Measurements from ENCODE around the gene ATP2B2. TPM values are rescaled to one million over a fixed set of nuclear protein-coding genes. Genes with fewer than 3 reads are reported as not detected.
A peak's percentile ranks its signal among the peaks of the same experiment; 100 is the strongest.

ATP2B2 gene
- total and polyA plus RNA-seq, 12 donors: 0.37 to 3.0 (median 1.6) TPM

- Histone ChIP-seq H3K27ac (no peak overlapping the region), H3K36me3 (replicated peaks in 1 of 2) (no peaks in the 10 kb centered on the region), H3K9me3 (replicated peaks in 1 of 3) (no peaks in the 10 kb centered on the region), H3K27me3 (no peaks in the 10 kb centered on the region), H3K4me3 (no peak overlapping the region), H3K4me1 (replicated peaks in 1 of 2) (no peaks in the 10 kb centered on the region)
- 73 to 92% (median 78%) methylated on average over 1 of the region's 1 CpG for WGBS, 4 donors
- TF ChIP-seq POLR2A (IDR thresholded peaks at IDR 0.05) (no peak), CTCF (IDR thresholded peaks at IDR 0.05) (no peak)
- peak in 1 of 7 donors; percentile 15 for DNase-seq
- intact Hi-C loops (cut with DNase I): no loop called here
These were observed 47.2 kb upstream of the ATP2B2 start for GRCh38 chr3:10552631-10552943.

- no peaks in the 10 kb centered on the region for H3K27me3 ChIP-seq
- no peak overlapping the region for H3K4me3 ChIP-seq
- peak in 2 of 7 donors; percentile 22 to 47 for DNase-seq
- H3K27ac ChIP-seq: no peak overlapping the region
- H3K36me3 ChIP-seq (replicated peaks in 1 of 2): no peaks in the 10 kb centered on the region
- intact Hi-C loops (cut with DNase I): no loop called here
- H3K9me3 ChIP-seq (replicated peaks in 1 of 3): no peaks in the 10 kb centered on the region
- 68 to 70% (median 70%) methylated on average over 9 to 19 of the region's 19 CpGs for WGBS, 4 donors
- no peak for TF ChIP-seq POLR2A (IDR thresholded peaks at IDR 0.05)
- TF ChIP-seq CTCF (IDR thresholded peaks at IDR 0.05): no peak
- no peaks in the 10 kb centered on the region for H3K4me1 ChIP-seq (replicated peaks in 1 of 2)
These were observed 46.6 kb upstream of the ATP2B2 start for GRCh38 chr3:10551821-10552630.

- WGBS, 4 donors: 60 to 85% (median 81%) methylated on average over 9 of the region's 9 CpGs
- Histone ChIP-seq H3K27me3 (no peaks in the 10 kb centered on the region), H3K4me1 (replicated peaks in 1 of 2) (no peaks in the 10 kb centered on the region), H3K27ac (no peak overlapping the region), H3K36me3 (replicated peaks in 1 of 2) (no peaks in the 10 kb centered on the region), H3K4me3 (no peak overlapping the region), H3K9me3 (replicated peaks in 1 of 3) (no peaks in the 10 kb centered on the region)
- DNase-seq: peak in 1 of 7 donors; percentile 29
- TF ChIP-seq CTCF (IDR thresholded peaks at IDR 0.05) (no peak), POLR2A (IDR thresholded peaks at IDR 0.05) (no peak)
- intact Hi-C loops (cut with DNase I): no loop called here
These were observed 45.8 kb upstream of the ATP2B2 start for GRCh38 chr3:10551139-10551538.

- Histone ChIP-seq H3K27ac (no peak overlapping the region), H3K27me3 (no peaks in the 10 kb centered on the region), H3K4me3 (no peak overlapping the region), H3K4me1 (replicated peaks in 1 of 2) (no peaks in the 10 kb centered on the region), H3K36me3 (replicated peaks in 1 of 2) (no peaks in the 10 kb centered on the region), H3K9me3 (replicated peaks in 1 of 3) (no peaks in the 10 kb centered on the region)
- DNase-seq: peak in 1 of 7 donors; percentile 24
- 77 to 83% (median 78%) methylated on average over 10 of the region's 10 CpGs for WGBS, 4 donors
- TF ChIP-seq CTCF (IDR thresholded peaks at IDR 0.05) (no peak), POLR2A (IDR thresholded peaks at IDR 0.05) (no peak)
- intact Hi-C loops (cut with DNase I): no loop called here
These were observed 45.3 kb upstream of the ATP2B2 start for GRCh38 chr3:10550705-10551104.
